SK-N-SH (cell line): Measurements from ENCODE around the gene AFF3. TPM values are rescaled to one million over a fixed set of nuclear protein-coding genes. Genes with fewer than 3 reads are reported as not detected.

Experiments
- CTCF ChIA-PET: fragments of 300-600, 350-600 bp; formaldehyde crosslinking; extraction: SDS; loops from one replicate; lab custom pipeline; 2021; lab: Yijun Ruan, JAX
- POLR2A ChIA-PET: fragments of 350-600 bp; sonication (Branson Sonifier 250); formaldehyde crosslinking; extraction: SDS; loops from one replicate; lab custom pipeline; 2020; ENCODE audit warnings: antibody characterized with exemption, inconsistent platforms; lab: Yijun Ruan, JAX
- DNase-seq: peaks from one replicate; pipeline ENCODE4 v3.0.0; 2012
- H2AFZ ChIP-seq: fragments of 200-600 bp; sonication (generic); 2 replicates; pipeline ENCODE4 v1.8.1; 2016; ENCODE audit warnings: antibody characterized with exemption, mild to moderate bottlenecking, low read depth
- H3F3A ChIP-seq: fragments of 200-600 bp; sonication (generic); replicated peaks from 2 replicates; pipeline ENCODE3; 2016; ENCODE audit warnings: antibody characterized with exemption, mild to moderate bottlenecking; ENCODE audit not compliant: insufficient read depth
- H3K27ac ChIP-seq, 2 experiments: fragments of 200-500 bp in 1 of 2; fragments of 200-600 bp in 1 of 2; sonication (Bioruptor generic) in 1 of 2; sonication (generic), shearing (Covaris generic) in 1 of 2; 2 replicates each; pipeline versions ENCODE4 v1.5.1 to v1.6.1; 2014 to 2016; ENCODE audit warnings: low read depth in 2 of 2, inconsistent platforms in 1 of 2, low read length in 1 of 2, mild to moderate bottlenecking in 1 of 2, mixed read lengths in 1 of 2
- H3K27me3 ChIP-seq: fragments of 200-600 bp; sonication (generic), shearing (Covaris generic); 2 replicates; pipeline ENCODE4 v1.6.1; 2016; ENCODE audit warnings: mixed run types; ENCODE audit not compliant: insufficient read depth
- H3K36me3 ChIP-seq, 2 experiments: fragments of 200-500 bp in 1 of 2; fragments of 200-600 bp in 1 of 2; sonication (Bioruptor generic) in 1 of 2; sonication (generic) in 1 of 2; replicated peaks in 1 of 2; 2 replicates each; pipeline versions ENCODE3 to v1.5.1; 2014 to 2016; ENCODE audit warnings: low read length in 1 of 2, mild to moderate bottlenecking in 1 of 2; ENCODE audit not compliant: insufficient read depth in 2 of 2, control insufficient read depth in 1 of 2
- H3K4me1 ChIP-seq, 2 experiments: fragments of 200-500 bp in 1 of 2; fragments of 200-600 bp in 1 of 2; sonication (Bioruptor generic) in 1 of 2; sonication (generic), shearing (Covaris generic) in 1 of 2; 2 replicates each; pipeline versions ENCODE4 v1.5.1 to v1.6.1; 2014 to 2016; ENCODE audit warnings: low read depth in 1 of 2, low read length in 1 of 2, mixed run types in 1 of 2; ENCODE audit not compliant: insufficient read depth in 2 of 2, control insufficient read depth in 1 of 2
- H3K4me2 ChIP-seq: fragments of 200-600 bp; sonication (generic), shearing (Covaris generic); 2 replicates; pipeline ENCODE4 v1.6.1; 2017; ENCODE audit warnings: mixed run types
- H3K4me3 ChIP-seq, 2 experiments: fragments of 200-500 bp in 1 of 2; fragments of 200-600 bp in 1 of 2; sonication (Bioruptor generic) in 1 of 2; sonication (generic), shearing (Covaris generic) in 1 of 2; 2 replicates each; pipeline versions ENCODE4 v1.5.1 to v1.8.1; 2014 to 2016; ENCODE audit warnings: low read depth in 2 of 2, inconsistent platforms in 1 of 2, low read length in 1 of 2, mild to moderate bottlenecking in 1 of 2, mixed read lengths in 1 of 2, moderate library complexity in 1 of 2
- H3K79me2 ChIP-seq: fragments of 200-600 bp; sonication (generic); 2 replicates; pipeline ENCODE4 v1.8.1; 2017; ENCODE audit warnings: mild to moderate bottlenecking; ENCODE audit not compliant: insufficient read depth
- H3K9ac ChIP-seq: fragments of 200-600 bp; sonication (generic); 2 replicates; pipeline ENCODE4 v1.6.1; 2017; ENCODE audit warnings: mixed run types
- H3K9me2 ChIP-seq: fragments of 200-600 bp; sonication (generic); 2 replicates; pipeline ENCODE4 v1.6.1; 2017; ENCODE audit warnings: mixed run types
- H3K9me3 ChIP-seq: fragments of 200-600 bp; sonication (generic); 2 replicates; pipeline ENCODE4 v1.6.1; 2017; ENCODE audit warnings: mixed run types, mild to moderate bottlenecking, moderate library complexity
- H4K20me1 ChIP-seq: fragments of 200-600 bp; sonication (generic); 2 replicates; pipeline ENCODE4 v1.6.1; 2017; ENCODE audit warnings: mild to moderate bottlenecking, mixed run types; ENCODE audit not compliant: insufficient read depth
- EP300 ChIP-seq, 2 experiments: IDR thresholded peaks; 2 replicates each; pipeline versions ENCODE4 v1.4.0 to v1.6.1; 2012; ENCODE audit warnings: borderline replicate concordance in 1 of 2, low read depth in 1 of 2, low read length in 1 of 2
- JUND ChIP-seq: IDR thresholded peaks from 2 replicates; pipeline ENCODE4 v1.4.0; 2012
- MEF2A ChIP-seq: IDR thresholded peaks from 2 replicates; pipeline ENCODE4 v1.4.0; 2012; ENCODE audit warnings: low read depth, borderline replicate concordance
- MXI1 ChIP-seq: IDR thresholded peaks from 2 replicates; pipeline ENCODE4 v1.6.1; 2012; ENCODE audit warnings: mild to moderate bottlenecking, low read depth, low read length, improper control_type of control experiment
- NFIC ChIP-seq: IDR thresholded peaks from 2 replicates; pipeline ENCODE4 v1.4.0; 2012; ENCODE audit warnings: borderline replicate concordance
- PBX3 ChIP-seq: IDR thresholded peaks from 2 replicates; pipeline ENCODE4; 2012
- RAD21 ChIP-seq: IDR thresholded peaks from 2 replicates; pipeline ENCODE4 v1.6.1; 2012; ENCODE audit warnings: mild to moderate bottlenecking, low read length
- RCOR1 ChIP-seq: fragments of 150-350 bp; IDR thresholded peaks from 2 replicates; pipeline ENCODE4 v1.6.1; 2017; ENCODE audit warnings: antibody characterized with exemption, low read length
- REST ChIP-seq: IDR thresholded peaks from 2 replicates; pipeline ENCODE4 v1.6.1; 2012; ENCODE audit warnings: mild to moderate bottlenecking, low read depth, low read length, moderate library complexity
- RXRA ChIP-seq: IDR thresholded peaks from 2 replicates; pipeline ENCODE4 v1.4.0; 2012; ENCODE audit warnings: low read depth, mild to moderate bottlenecking, borderline replicate concordance
- TAF1 ChIP-seq: IDR thresholded peaks from 2 replicates; pipeline ENCODE4 v1.6.1; 2012; ENCODE audit warnings: low read depth, mild to moderate bottlenecking, low read length, moderate library complexity, borderline replicate concordance
- TCF12 ChIP-seq: IDR thresholded peaks from 2 replicates; pipeline ENCODE4 v1.4.0; 2012
- TEAD4 ChIP-seq: IDR thresholded peaks from 2 replicates; pipeline ENCODE4 v1.4.0; 2012; ENCODE audit warnings: mild to moderate bottlenecking, borderline replicate concordance; ENCODE audit not compliant: insufficient read depth
- USF1 ChIP-seq: IDR thresholded peaks from 2 replicates; pipeline ENCODE4 v1.4.0; 2012; ENCODE audit warnings: low read depth, borderline replicate concordance
- WGBS: methylation state at CpG from one replicate; pipeline ENCODE4 v1.1.6; 2017; ENCODE audit warnings: low lambda C conversion rate; 5-methylcytosine and 5-hydroxymethylcytosine counted together
- polyA plus RNA-seq, 3 experiments: library from polyadenylated mRNA; depleted of rRNA; stranded (reverse); fragments of >200 nt; gene quantifications; 2 replicates each; pipeline ENCODE4 v1.2.3, GENCODE V29; 2012
- TF ChIP-seq, protein P1 (sequence below): fragments of 150-350 bp; IDR thresholded peaks from 2 replicates; pipeline ENCODE4 v1.6.1; 2017; ENCODE audit warnings: antibody characterized with exemption, low read length, low read depth, borderline replicate concordance
- TF ChIP-seq, protein P2 (sequence below): fragments of 200-600 bp; sonication (generic); IDR thresholded peaks from 2 replicates; pipeline ENCODE4 v1.6.1; 2017; ENCODE audit warnings: antibody characterized with exemption, mild to moderate bottlenecking, moderate library complexity

AFF3 gene
- polyA plus RNA-seq, 1 of the 3 experiments (the other 2 are of a cell fraction) = 0.36 TPM

- no peak overlapping the region for H3K4me2 ChIP-seq
- DNase-seq = no peak
- CTCF ChIA-PET = interaction anchor here (1.8 kb wide), 1 partner anchor 10 kb away, joined by 4 read pairs; no protein-coding TSS in a partner anchor
Measured at GRCh38 chr2:100009743-100010142, 132.6 kb downstream of the AFF3 start.

DNA sequence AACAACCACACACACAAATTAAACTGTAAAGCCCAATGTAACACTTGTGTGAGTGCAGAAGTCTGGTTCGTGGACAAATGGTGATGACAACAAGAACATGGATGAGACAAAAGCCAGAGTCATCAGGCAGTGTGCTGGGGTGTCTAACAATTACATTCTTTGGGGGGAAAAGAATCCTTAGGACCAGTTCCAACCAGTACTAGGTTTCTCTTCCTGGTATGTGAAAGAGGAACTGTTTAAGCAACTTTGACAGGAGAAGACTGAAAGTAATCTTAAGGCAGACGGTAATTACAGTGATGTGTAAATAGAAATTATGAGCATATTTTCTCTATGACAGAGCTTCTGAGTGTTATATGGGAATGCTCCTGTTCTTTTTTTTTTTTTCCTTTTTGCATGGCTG, 133.4 kb downstream of the AFF3 start:
- Histone ChIP-seq H3K9me2 (no peaks in the 10 kb centered on the region), H3K27me3 (no peaks in the 10 kb centered on the region), H2AFZ (no peak overlapping the region), H3K4me1 (peaks cover 0 to 14% of the 10 kb centered on the region in 2 experiments; a peak in 2 of 4 replicates), H3K9ac (no peak overlapping the region), H3K27ac (peak overlapping the region in 1 of 2 experiments; percentile 64; a peak in 1 of 4 replicates), H3K4me3 (no peak overlapping the region), H3K9me3 (no peaks in the 10 kb centered on the region), H4K20me1 (no peaks in the 10 kb centered on the region), H3K79me2 (no peaks in the 10 kb centered on the region), H3K36me3 (no peaks in the 10 kb centered on the region), H3F3A (peaks cover 11% of the 10 kb centered on the region), H3K4me2 (no peak overlapping the region; the same call in 1 of the 2 replicates)
- 24% methylated on average over 2 of the region's 2 CpGs for WGBS
- ChIA-PET POLR2A (no interaction called here), CTCF (interaction anchor here (0.9 to 1.8 kb wide), 2 partner anchors 9 to 250 kb away, joined by 3 to 4 read pairs; no protein-coding TSS in a partner anchor)
- DNase-seq = no peak
- TF ChIP-seq EP300 (IDR thresholded peaks at IDR 0.05; ENCODE audit: borderline replicate concordance in 1 of 2, low read depth in 1 of 2, low read length in 1 of 2) = no peak
- TF ChIP-seq RAD21 = no peak
- TF ChIP-seq RCOR1 = no peak
- TF ChIP-seq TAF1 = no peak
- 0 out of 2 replicates have a peak, but pooled peaks have one; percentile 38 for TF ChIP-seq TEAD4
- TF ChIP-seq PBX3 = peak; percentile 57
- TF ChIP-seq NFIC = 0 out of 2 replicates have a peak, but pooled peaks have one; percentile 7
- TF ChIP-seq, protein P1, sequence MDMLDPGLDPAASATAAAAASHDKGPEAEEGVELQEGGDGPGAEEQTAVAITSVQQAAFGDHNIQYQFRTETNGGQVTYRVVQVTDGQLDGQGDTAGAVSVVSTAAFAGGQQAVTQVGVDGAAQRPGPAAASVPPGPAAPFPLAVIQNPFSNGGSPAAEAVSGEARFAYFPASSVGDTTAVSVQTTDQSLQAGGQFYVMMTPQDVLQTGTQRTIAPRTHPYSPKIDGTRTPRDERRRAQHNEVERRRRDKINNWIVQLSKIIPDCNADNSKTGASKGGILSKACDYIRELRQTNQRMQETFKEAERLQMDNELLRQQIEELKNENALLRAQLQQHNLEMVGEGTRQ = no peak
- TF ChIP-seq REST = no peak
- no peak for TF ChIP-seq USF1
- TF ChIP-seq JUND = 0 out of 2 replicates have a peak, but pooled peaks have one; percentile 12

More at GRCh38 chr2:100009743-100010142, 132.6 kb downstream of the AFF3 start:
- H3K27ac ChIP-seq = peak overlapping the region in 1 of 2 experiments; percentile 47; a peak in 1 of 4 replicates
- no peaks in the 10 kb centered on the region for H3K36me3 ChIP-seq
- peaks cover 15% of the 10 kb centered on the region for H3F3A ChIP-seq
- H2AFZ ChIP-seq = no peak overlapping the region
- H3K79me2 ChIP-seq = no peaks in the 10 kb centered on the region
- POLR2A ChIA-PET = no interaction called here
- H3K4me3 ChIP-seq = no peak overlapping the region
- 78% methylated on average over 6 of the region's 6 CpGs for WGBS
- no peak overlapping the region for H3K9ac ChIP-seq
- peaks cover 0 to 19% of the 10 kb centered on the region in 2 experiments; a peak in 2 of 4 replicates for H3K4me1 ChIP-seq
- no peaks in the 10 kb centered on the region for H3K27me3 ChIP-seq
- H3K9me3 ChIP-seq = no peaks in the 10 kb centered on the region
- H4K20me1 ChIP-seq = no peaks in the 10 kb centered on the region
- TF ChIP-seq, protein P1 = no peak
- TF ChIP-seq TCF12 (no peak), MXI1 (no peak), MEF2A (no peak), RXRA (no peak)
- TF ChIP-seq, protein P2, sequence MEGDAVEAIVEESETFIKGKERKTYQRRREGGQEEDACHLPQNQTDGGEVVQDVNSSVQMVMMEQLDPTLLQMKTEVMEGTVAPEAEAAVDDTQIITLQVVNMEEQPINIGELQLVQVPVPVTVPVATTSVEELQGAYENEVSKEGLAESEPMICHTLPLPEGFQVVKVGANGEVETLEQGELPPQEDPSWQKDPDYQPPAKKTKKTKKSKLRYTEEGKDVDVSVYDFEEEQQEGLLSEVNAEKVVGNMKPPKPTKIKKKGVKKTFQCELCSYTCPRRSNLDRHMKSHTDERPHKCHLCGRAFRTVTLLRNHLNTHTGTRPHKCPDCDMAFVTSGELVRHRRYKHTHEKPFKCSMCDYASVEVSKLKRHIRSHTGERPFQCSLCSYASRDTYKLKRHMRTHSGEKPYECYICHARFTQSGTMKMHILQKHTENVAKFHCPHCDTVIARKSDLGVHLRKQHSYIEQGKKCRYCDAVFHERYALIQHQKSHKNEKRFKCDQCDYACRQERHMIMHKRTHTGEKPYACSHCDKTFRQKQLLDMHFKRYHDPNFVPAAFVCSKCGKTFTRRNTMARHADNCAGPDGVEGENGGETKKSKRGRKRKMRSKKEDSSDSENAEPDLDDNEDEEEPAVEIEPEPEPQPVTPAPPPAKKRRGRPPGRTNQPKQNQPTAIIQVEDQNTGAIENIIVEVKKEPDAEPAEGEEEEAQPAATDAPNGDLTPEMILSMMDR = no peak
- H3K9me2 ChIP-seq = no peaks in the 10 kb centered on the region
